K562 (cell line): ENCODE measurements around the gene CBX1. TPM values are rescaled to one million over a fixed set of nuclear protein-coding genes. Genes with fewer than 3 reads are reported as not detected.
A peak's percentile ranks its signal among the peaks of the same experiment; 100 is the strongest.

Experiments
- BDP1 ChIP-seq: IDR thresholded peaks from 3 replicates; pipeline ENCODE4 v1.6.1; 2011; ENCODE audit not compliant: insufficient read length, insufficient read depth
- CREB1 ChIP-seq, 2 experiments: sonication (generic) in 1 of 2; formaldehyde crosslinking in 1 of 2; IDR thresholded peaks; 2 replicates each; pipeline versions ENCODE4 v1.6.1 to v1.8.0; 2012 to 2022; ENCODE audit warnings: inconsistent platforms in 1 of 2, mild to moderate bottlenecking in 1 of 2, missing genetic modification reagents in 1 of 2, moderate library complexity in 1 of 2
- CTCFL ChIP-seq: IDR thresholded peaks from 2 replicates; pipeline ENCODE4 v1.6.1; 2011; ENCODE audit warnings: borderline replicate concordance, low read depth, mild to moderate bottlenecking, moderate library complexity, low read length; ENCODE audit not compliant: insufficient read depth, poor library complexity, severe bottlenecking
- FUS ChIP-seq: fragments of 200-400 bp; formaldehyde crosslinking; optimal IDR thresholded peaks from 2 replicates; pipeline ENCODE3; 2017; ENCODE audit warnings: low read depth, low read length
- HNRNPH1 ChIP-seq: fragments of 200-400 bp; formaldehyde crosslinking; optimal IDR thresholded peaks from 2 replicates; pipeline ENCODE3; 2017; ENCODE audit warnings: low read depth, mild to moderate bottlenecking, low read length, moderate library complexity
- KDM2B ChIP-seq: fragments of 250-450 bp; sonication (Bioruptor Pico); IDR thresholded peaks from 2 replicates; pipeline ENCODE4 v1.8.0; 2021; ENCODE audit warnings: mild to moderate bottlenecking, moderate library complexity
- NEUROD1 ChIP-seq: fragments of 150-350 bp; IDR thresholded peaks from 2 replicates; pipeline ENCODE4 v1.6.1; 2014; ENCODE audit warnings: borderline replicate concordance, low read length, low read depth; ENCODE audit not compliant: partially characterized antibody
- SLC30A9 ChIP-seq: fragments of 250-450 bp; sonication (Bioruptor Pico); IDR thresholded peaks from 2 replicates; pipeline ENCODE4 v1.8.0; 2022; ENCODE audit warnings: mild to moderate bottlenecking, moderate library complexity
- TOE1 ChIP-seq, 2 experiments: fragments of 450-650 bp in 1 of 2; sonication (generic) in 1 of 2; formaldehyde crosslinking in 1 of 2; IDR thresholded peaks; 2 replicates each; pipeline versions ENCODE4 v1.7.1 to v1.8.0; 2016 to 2022; ENCODE audit warnings: borderline replicate concordance in 2 of 2, mild to moderate bottlenecking in 2 of 2, antibody characterized with exemption in 1 of 2, inconsistent platforms in 1 of 2, low read depth in 1 of 2, missing genetic modification reagents in 1 of 2, moderate library complexity in 1 of 2
- ZHX1 ChIP-seq: fragments of 150-350 bp; conservative IDR thresholded peaks from 2 replicates; pipeline ENCODE4 v1.6.1; 2014; ENCODE audit warnings: low read length
- ZNF408 ChIP-seq: fragments of 250-450 bp; sonication (Bioruptor Pico); IDR thresholded peaks from 2 replicates; pipeline ENCODE4 v1.4.0; 2020; ENCODE audit warnings: low read depth, mild to moderate bottlenecking, moderate library complexity
- ZNF609 ChIP-seq: sonication (generic); formaldehyde crosslinking; IDR thresholded peaks from 2 replicates; pipeline ENCODE4 v1.8.1; 2023; ENCODE audit warnings: missing genetic modification reagents, mild to moderate bottlenecking, borderline replicate concordance
- ZNF639 ChIP-seq, 2 experiments: fragments of 200-800 bp in 1 of 2; sonication (Bioruptor generic) in 1 of 2; sonication (generic) in 1 of 2; formaldehyde crosslinking in 1 of 2; IDR thresholded peaks in 1 of 2; conservative IDR thresholded peaks in 1 of 2; 2 replicates each; pipeline versions ENCODE4 v1.5.0 to v1.6.1; 2016 to 2020; ENCODE audit warnings: missing compliant biosample characterization in 1 of 2, missing genetic modification characterization in 1 of 2, missing genetic modification reagents in 1 of 2
- polyA plus RNA-seq, 8 experiments: library from polyadenylated mRNA; depleted of rRNA in 4 of 8; stranded (reverse) in 5 of 8; unstranded in 3 of 8; fragments of >200 nt; fragmentation: Nextera tagmentation in 2 of 8; fragmentation: Illumina TruSeq in 1 of 8; extraction: Ambion mirVana in 2 of 8; extraction: Trizol in 1 of 8; gene quantifications; 2 replicates each; pipeline versions ENCODE4 v1.2.1 to v1.2.3, GENCODE V29; 2011 to 2014; ENCODE audit warnings: inconsistent platforms in 1 of 8, missing spikeins in 1 of 8
- total RNA-seq, 7 experiments: library from RNA; depleted of rRNA in 6 of 7; stranded (reverse); fragments of >200 nt in 6 of 7; fragmentation: Illumina TruSeq in 2 of 7; extraction: Trizol in 2 of 7; gene quantifications; 2 replicates each; pipeline versions ENCODE4 v1.2.1 to v1.2.3, GENCODE V29; 2011 to 2021; ENCODE audit warnings: low replicate concordance in 1 of 7

CBX1 gene
- total and polyA plus RNA-seq, 9 of the 15 experiments (the other 6 are each of a cell fraction or from before 2014, with no cell fraction given) = 10.6 to 95.7 (median 52.7) TPM

DNA sequence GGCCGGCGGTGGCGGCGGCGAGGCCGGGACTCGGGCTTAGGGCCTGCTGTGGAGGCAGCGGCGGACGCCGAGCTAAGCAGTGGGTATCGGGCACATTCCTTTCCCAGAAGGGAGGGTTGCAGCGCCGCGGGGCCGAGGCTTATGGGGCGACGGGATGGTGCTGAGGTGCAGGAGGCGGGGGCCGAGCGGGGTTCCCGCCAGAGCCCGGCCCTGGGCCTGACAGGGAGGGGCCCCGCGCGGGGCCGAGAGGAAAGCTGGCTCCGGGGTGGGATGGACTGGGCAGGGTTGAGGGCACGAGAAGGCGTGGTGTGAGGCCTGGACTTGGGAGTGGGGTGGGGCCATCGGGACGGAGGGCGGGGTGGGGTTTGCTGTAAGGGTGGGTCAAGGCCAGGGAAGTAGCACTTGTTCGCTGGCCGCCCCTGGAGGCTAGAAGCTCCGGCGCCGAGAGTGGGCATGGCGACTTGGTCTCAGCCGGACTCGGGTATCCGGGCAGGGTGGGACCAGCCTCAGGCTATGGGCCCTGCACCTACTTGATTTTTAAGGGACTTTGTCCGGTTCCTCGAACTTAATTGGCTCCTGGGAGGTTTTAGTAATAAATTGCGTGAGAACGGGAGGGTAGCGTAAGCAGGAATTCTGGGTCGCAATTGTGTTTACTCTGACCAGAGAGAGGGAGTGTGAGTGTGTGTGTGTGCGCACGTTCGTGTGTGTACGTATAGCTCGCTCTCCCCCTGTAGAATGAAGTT is 52.7 kb downstream of the CBX1 start (continued):
- no peak for TF ChIP-seq ZNF639 (CRISPR knock-in tag; conservative IDR thresholded peaks at IDR 0.05 in 1 of 2, IDR thresholded peaks at IDR 0.05 in 1 of 2)
- no peak for TF ChIP-seq HNRNPH1
- no peak for TF ChIP-seq ZNF408 (CRISPR knock-in tag)
- TF ChIP-seq KDM2B (CRISPR knock-in tag) = no peak
- TF ChIP-seq TOE1 (IDR thresholded peaks at IDR 0.05; ENCODE audit: borderline replicate concordance) = no peak
- TF ChIP-seq TOE1 (CRISPR knock-in tag; IDR thresholded peaks at IDR 0.05; ENCODE audit: borderline replicate concordance, low read depth) = no peak
- 0 out of 2 replicates have a peak, but pooled peaks have one; percentile 30 for TF ChIP-seq ZHX1
- TF ChIP-seq ZNF609 (CRISPR knock-in tag) = no peak
- TF ChIP-seq BDP1 = no peak
- TF ChIP-seq FUS = no peak
- TF ChIP-seq CREB1 (IDR thresholded peaks at IDR 0.05) = no peak
- TF ChIP-seq CREB1 (CRISPR knock-in tag; IDR thresholded peaks at IDR 0.05) = no peak
- TF ChIP-seq SLC30A9 (CRISPR knock-in tag) = no peak
- TF ChIP-seq NEUROD1 = no peak
- no peak for TF ChIP-seq CTCFL
